GM08714 (cell line): ENCODE measurements around the gene PLCG2.
"Not testable (repeated sequence)": the region's sequence is repeated elsewhere in the genome, so short reads cannot be mapped to it uniquely, and the experiment has no call there.

Experiments
- H3K4me3 ChIP-seq: fragments of 200-500 bp; sonication (Bioruptor generic); 2 replicates; pipeline ENCODE4 v1.5.1; 2014; ENCODE audit warnings: mild to moderate bottlenecking, low read length, inconsistent platforms
- ZNF274 ChIP-seq: IDR thresholded peaks from 2 replicates; pipeline ENCODE4 v1.6.1; 2012; ENCODE audit warnings: mild to moderate bottlenecking, low read depth, low read length

Gene PLCG2

DNA sequence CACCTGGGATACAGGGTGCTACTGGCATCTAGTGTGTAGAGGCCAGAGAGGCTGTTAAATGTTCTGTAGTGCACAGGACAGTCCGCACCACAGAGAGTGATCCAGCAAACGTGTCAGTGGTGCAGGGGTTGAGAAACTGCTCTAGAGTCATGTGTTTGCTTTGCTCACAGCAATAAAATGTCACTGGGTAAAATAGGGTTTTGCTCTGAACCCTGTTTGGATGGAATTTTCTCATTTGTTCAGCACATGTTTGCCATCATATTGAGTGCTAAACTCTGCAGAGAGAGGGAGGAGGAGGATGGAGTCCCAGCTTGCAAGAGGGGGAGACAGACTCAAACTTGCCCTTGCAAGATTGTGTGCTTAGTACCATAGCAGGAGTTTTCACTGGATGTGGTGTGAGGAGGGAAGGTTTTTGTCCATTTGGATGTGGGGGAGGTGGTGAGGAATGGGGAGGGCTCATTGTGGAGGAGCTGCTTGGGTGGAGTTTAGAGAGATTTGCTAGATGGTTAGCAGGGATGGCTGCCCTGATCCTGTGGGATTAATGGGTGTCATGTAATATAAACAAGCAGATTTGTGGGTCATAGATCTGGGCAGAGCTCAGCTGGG is 11.8 kb downstream of the PLCG2 start:
- TF ChIP-seq ZNF274: no peak
- H3K4me3 ChIP-seq: no peak overlapping the region

DNA sequence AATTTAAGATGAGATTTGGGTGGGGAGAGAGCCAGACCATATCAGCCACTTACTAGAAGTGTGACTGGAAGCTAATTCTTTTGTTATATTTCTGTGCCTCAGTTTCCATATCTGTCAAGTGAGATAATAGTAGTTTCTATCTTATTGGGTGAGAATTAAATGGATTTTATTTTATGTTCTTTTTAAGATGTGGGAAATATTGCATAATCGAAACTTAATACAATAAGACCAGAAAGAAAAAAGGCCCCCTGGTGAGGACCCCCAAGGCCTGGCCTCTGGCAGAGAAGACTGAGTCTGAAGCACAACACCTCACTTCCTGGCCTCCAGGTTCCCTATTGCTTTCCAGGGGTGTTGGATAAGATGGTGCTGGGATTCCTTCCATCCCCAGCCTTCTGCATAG is 13.7 kb downstream of the PLCG2 start:
- H3K4me3 ChIP-seq: no peak overlapping the region
- TF ChIP-seq ZNF274: no peak

- TF ChIP-seq ZNF274: no peak
- no peak overlapping the region for H3K4me3 ChIP-seq
Observed at GRCh38 chr16:81795193-81795592, 16.1 kb downstream of the PLCG2 start.

- H3K4me3 ChIP-seq: no peak overlapping the region
- no peak for TF ChIP-seq ZNF274
Observed at GRCh38 chr16:81796035-81796434, 16.9 kb downstream of the PLCG2 start.

DNA sequence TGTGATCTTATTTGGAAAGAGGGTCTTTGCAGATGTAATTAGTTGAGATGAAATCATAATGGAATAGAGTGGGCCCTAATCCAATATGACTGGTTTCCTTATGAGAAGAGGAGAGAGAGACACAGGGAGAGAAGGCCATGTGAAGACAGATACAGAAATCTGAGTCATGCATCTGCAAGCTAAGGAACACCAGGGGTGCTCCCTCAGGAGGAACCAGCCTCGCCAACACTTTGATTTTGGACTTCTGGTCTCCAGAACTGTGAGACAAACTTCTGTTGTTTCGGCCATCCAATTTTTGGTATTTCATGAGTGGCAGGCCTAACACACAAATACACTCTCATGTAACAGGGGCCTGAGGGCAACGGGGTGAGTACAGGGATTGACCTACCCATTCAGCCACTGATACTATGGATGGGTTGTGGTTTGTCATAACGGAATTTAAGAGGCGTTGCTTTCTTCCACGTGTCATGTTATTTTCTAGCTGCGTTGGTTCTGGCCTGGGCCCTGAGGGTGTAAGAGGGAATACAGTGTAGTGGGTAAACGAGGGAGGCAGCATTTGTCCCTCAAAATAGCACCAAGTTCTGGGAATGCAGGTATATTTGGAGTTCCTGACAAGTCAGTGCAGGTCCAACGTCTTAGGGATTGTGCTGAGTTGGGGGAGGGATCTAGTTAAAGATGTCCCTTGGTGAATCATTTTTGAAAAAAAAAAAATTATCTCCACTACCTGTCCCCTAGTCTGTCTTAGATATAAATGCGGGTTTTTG is 17.7 kb downstream of the PLCG2 start:
- no peak overlapping the region; the same call in 1 of the 2 replicates for H3K4me3 ChIP-seq
- no peak for TF ChIP-seq ZNF274

DNA sequence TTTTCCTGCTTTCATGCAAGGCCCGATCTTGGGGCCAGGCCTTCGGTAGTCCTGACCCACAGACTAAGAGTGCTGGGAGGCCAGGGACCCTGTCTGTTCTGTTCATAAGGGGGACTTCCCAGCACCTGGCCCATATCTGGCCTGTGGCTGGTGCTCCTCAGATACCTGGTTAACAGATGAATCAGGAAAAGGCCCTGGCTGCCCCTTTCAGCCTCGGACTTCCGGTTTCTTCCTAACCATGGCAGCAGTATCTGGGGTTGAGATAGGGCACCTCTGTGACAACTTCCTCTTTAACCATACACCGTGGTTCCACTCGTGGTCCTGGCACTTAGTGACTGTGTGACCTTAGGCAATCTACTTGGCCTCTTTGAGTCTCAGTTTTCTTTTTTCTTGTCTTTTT is 18.4 kb downstream of the PLCG2 start:
- H3K4me3 ChIP-seq: no peak overlapping the region; the same call in 1 of the 2 replicates
- TF ChIP-seq ZNF274: no peak

DNA sequence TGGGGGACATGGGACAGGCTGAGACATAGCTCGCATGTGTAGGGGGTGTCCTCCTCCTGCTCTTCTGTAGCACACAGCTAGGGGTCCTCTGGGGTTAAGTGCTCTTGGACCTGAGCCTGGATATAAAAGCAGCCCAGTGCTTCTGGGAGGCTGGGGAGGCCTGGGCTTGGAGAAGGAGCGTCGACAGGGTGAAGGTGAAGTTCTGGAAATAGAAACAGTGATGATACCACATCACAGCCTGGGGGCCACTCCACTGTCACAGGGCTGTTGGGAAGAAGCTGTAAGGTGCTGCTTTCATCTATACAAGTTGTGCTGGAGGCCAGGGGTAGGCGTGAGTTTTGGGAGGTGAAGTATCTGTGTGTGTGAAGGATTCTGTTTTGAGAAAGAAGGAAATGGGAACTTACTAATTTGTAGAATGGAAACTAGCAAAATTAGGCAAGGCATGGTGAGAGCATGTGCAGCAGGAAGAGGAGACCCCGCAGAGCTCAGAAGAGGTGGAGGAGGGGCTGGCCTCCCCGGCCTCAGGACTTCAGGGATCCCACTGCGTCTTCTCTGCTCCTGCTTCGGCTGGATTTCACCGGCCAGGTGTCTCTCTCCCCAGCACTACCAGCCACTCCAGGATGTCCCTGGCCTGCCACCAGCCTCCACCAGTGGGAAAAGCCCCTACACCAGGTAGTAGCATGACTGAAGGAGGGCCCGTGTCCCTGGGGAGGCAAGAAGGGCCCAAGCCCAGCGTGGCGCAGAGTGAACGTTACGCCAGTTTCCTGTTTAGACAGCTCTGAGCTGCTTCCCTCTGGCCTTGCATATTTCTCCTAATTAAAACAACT is 19.4 kb downstream of the PLCG2 start:
- TF ChIP-seq ZNF274: no peak
- peak overlapping the region; percentile 39; the same call in 1 of the 2 replicates for H3K4me3 ChIP-seq

DNA sequence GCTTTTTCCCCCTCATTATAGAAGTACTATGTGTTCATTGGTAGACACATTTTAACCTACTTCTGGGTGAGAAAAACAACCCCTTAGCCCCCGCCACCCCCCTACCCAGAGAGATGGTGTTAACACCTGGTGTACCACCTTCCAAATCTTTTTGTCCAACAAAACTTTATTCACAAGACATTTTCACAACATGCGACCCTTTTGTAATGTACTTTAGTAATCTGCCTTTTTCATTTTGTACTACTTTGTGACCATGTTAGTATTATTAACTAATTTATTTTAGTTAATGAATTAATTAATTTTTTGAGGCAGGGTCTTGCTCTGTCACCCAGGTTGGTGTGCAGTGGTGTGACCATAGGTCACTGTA is 20.0 kb downstream of the PLCG2 start:
- H3K4me3 ChIP-seq: peak overlapping the region; percentile 39; the same call in 1 of the 2 replicates
- TF ChIP-seq ZNF274: no peak

DNA sequence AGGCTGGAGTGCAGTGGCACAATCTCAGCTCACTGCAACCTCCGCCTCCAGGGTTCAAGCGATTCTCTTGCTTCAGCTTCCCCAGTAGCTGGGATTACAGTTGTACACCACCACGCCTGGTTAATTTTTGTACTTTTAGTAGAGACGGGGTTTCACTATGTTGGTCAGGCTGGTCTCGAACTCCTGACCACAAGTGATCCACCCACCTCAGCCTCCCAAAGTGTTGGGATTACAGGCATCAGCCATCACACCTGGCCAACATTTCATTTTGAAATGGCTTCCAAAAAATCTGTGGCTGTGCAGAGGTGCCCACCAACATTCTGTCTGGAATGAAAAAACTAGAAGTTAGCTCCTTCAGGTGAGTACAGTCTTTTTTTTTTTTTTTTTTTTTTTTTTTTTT is 22.6 kb downstream of the PLCG2 start:
- not testable (repeated sequence) for H3K4me3 ChIP-seq

DNA sequence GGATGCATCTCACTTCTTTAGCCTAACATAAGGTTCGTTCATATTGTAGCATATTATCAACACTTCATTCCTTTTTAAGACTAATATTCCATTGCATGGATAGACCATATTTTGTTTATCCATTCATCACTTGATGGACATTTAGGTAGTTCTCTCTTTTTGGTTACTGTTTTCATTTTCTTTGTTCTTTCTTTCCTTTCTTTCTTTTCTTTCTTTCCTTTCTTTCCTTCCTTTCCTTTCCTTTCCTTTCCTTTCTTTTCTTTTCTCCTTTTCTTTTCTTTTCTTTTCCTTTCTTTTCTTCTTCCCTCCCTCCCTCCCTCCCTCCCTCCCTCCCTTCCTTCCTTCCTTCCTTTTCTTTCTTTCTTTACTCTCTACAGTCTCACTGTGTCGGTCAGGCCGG is 24.2 kb downstream of the PLCG2 start:
- TF ChIP-seq ZNF274: no peak
- H3K4me3 ChIP-seq: no peak overlapping the region

GRCh38 chr16:81804134-81804610 is 25.1 kb downstream of the PLCG2 start:
- TF ChIP-seq ZNF274: no peak
- no peak overlapping the region for H3K4me3 ChIP-seq

DNA sequence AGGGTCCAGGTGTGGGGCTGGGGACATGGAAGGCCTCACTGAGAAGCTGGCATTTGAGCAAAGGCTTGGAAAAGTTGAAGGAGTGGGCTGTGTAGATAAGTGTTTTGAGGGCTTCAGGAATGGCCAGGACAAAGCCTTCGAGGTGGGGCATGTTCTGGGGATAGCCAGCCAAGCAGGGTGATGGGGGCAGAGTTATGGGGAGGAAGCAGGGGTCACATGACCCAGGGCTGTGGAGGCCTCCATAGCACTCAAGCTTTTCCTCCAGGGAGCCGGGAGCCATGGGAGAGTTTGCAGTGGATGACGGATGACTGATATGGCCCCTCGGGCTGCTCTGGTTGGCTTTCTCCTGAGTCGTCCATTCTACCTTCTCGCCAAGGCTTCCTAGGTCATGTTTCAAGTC is 27.6 kb downstream of the PLCG2 start:
- no peak for TF ChIP-seq ZNF274
- no peak overlapping the region for H3K4me3 ChIP-seq

- no peak overlapping the region for H3K4me3 ChIP-seq
- no peak for TF ChIP-seq ZNF274
Observed at GRCh38 chr16:81807767-81808358, 28.8 kb downstream of the PLCG2 start.

- H3K4me3 ChIP-seq: peak overlapping the region; percentile 23; the same call in 1 of the 2 replicates
- no peak for TF ChIP-seq ZNF274
Observed at GRCh38 chr16:81808933-81809480, 29.9 kb downstream of the PLCG2 start.
